KOPT-K1 (cell line): ENCODE data around the gene TBC1D8.
"Not testable (repeated sequence)": the region's sequence is repeated elsewhere in the genome, so short reads cannot be mapped to it uniquely, and the experiment has no call there.

Experiments
- H3K27ac ChIP-seq: fragments of 200-600 bp; sonication (generic); 2 replicates; pipeline ENCODE4 v1.5.1; 2016; ENCODE audit warnings: antibody characterized with exemption, mild to moderate bottlenecking, low read depth, low read length; ENCODE audit not compliant: poor library complexity, severe bottlenecking
- H3K36me3 ChIP-seq: fragments of 200-600 bp; sonication (generic); 2 replicates; pipeline ENCODE4 v1.5.1; 2017; ENCODE audit warnings: antibody characterized with exemption, mild to moderate bottlenecking, low read length, moderate library complexity; ENCODE audit not compliant: insufficient read depth
- H3K9me3 ChIP-seq: fragments of 200-600 bp; sonication (generic); 2 replicates; pipeline ENCODE4 v1.5.1; 2017; ENCODE audit warnings: antibody characterized with exemption, low read length, mild to moderate bottlenecking; ENCODE audit not compliant: insufficient read depth, poor library complexity, severe bottlenecking

Gene TBC1D8

GRCh38 chr2:101052147-101052546 lies 99.0 kb downstream of the TBC1D8 start:
- Histone ChIP-seq H3K9me3 (no peaks in the 10 kb centered on the region), H3K36me3 (no peaks in the 10 kb centered on the region; the same call in 1 of the 2 replicates), H3K27ac (no peak overlapping the region)

GRCh38 chr2:101050886-101051285 lies 100.3 kb downstream of the TBC1D8 start:
- H3K36me3 ChIP-seq, H3K9me3 ChIP-seq, H3K27ac ChIP-seq: not testable (repeated sequence)

- H3K36me3 ChIP-seq = no peaks in the 10 kb centered on the region; the same call in 1 of the 2 replicates
- no peak overlapping the region for H3K27ac ChIP-seq
These were observed 102.4 kb downstream of the TBC1D8 start for GRCh38 chr2:101048756-101049155.

GRCh38 chr2:101047774-101048173 lies 103.4 kb downstream of the TBC1D8 start:
- no peak overlapping the region for H3K27ac ChIP-seq

More at GRCh38 chr2:101048756-101049155, 102.4 kb downstream of the TBC1D8 start:
- no peaks in the 10 kb centered on the region for H3K9me3 ChIP-seq

GRCh38 chr2:101047075-101047766 lies 104.0 kb downstream of the TBC1D8 start:
- no peaks in the 10 kb centered on the region for H3K36me3 ChIP-seq
- no peak overlapping the region for H3K27ac ChIP-seq
- no peaks in the 10 kb centered on the region for H3K9me3 ChIP-seq

More at GRCh38 chr2:101047774-101048173, 103.4 kb downstream of the TBC1D8 start:
- Histone ChIP-seq H3K9me3 (no peaks in the 10 kb centered on the region), H3K36me3 (no peaks in the 10 kb centered on the region)

- Histone ChIP-seq H3K27ac (no peak overlapping the region), H3K36me3 (no peaks in the 10 kb centered on the region), H3K9me3 (no peaks in the 10 kb centered on the region)
These were observed 105.9 kb downstream of the TBC1D8 start for GRCh38 chr2:101045330-101045729.

- peaks cover 14% of the 10 kb centered on the region for H3K36me3 ChIP-seq
- no peak overlapping the region for H3K27ac ChIP-seq
- no peaks in the 10 kb centered on the region for H3K9me3 ChIP-seq
These were observed 109.8 kb downstream of the TBC1D8 start for GRCh38 chr2:101041413-101041812.

GRCh38 chr2:101040761-101041160 lies 110.4 kb downstream of the TBC1D8 start:
- Histone ChIP-seq H3K36me3 (peaks cover 14% of the 10 kb centered on the region), H3K9me3 (no peaks in the 10 kb centered on the region), H3K27ac (no peak overlapping the region)

GRCh38 chr2:101040072-101040471 lies 111.1 kb downstream of the TBC1D8 start:
- H3K27ac ChIP-seq = no peak overlapping the region
- peaks cover 14% of the 10 kb centered on the region for H3K36me3 ChIP-seq
- no peaks in the 10 kb centered on the region for H3K9me3 ChIP-seq

- Histone ChIP-seq H3K36me3 (peaks cover 17% of the 10 kb centered on the region), H3K27ac (no peak overlapping the region), H3K9me3 (no peaks in the 10 kb centered on the region)
These were observed 112.5 kb downstream of the TBC1D8 start for GRCh38 chr2:101038455-101039255.

- no peak overlapping the region for H3K27ac ChIP-seq
- no peaks in the 10 kb centered on the region for H3K9me3 ChIP-seq
- H3K36me3 ChIP-seq = peaks cover 23% of the 10 kb centered on the region
These were observed 113.9 kb downstream of the TBC1D8 start for GRCh38 chr2:101037161-101037755.

GRCh38 chr2:101036562-101036961 lies 114.6 kb downstream of the TBC1D8 start:
- no peak overlapping the region for H3K27ac ChIP-seq
- H3K36me3 ChIP-seq = peaks cover 23% of the 10 kb centered on the region
- H3K9me3 ChIP-seq = no peaks in the 10 kb centered on the region

- Histone ChIP-seq H3K27ac (no peak overlapping the region), H3K36me3 (peaks cover 11% of the 10 kb centered on the region), H3K9me3 (no peaks in the 10 kb centered on the region)
These were observed 119.0 kb downstream of the TBC1D8 start for GRCh38 chr2:101032084-101032776.

- Histone ChIP-seq H3K9me3 (no peaks in the 10 kb centered on the region), H3K36me3 (peaks cover 22% of the 10 kb centered on the region), H3K27ac (no peak overlapping the region)
These were observed 120.2 kb downstream of the TBC1D8 start for GRCh38 chr2:101030866-101031554.
